Right lobe of liver (tissue), 4 donors: ENCODE data around the gene NEIL3.

ENCODE experiments used
- CTCF ChIP-seq, 4 donors: fragments of 200-600 bp in 3 of 4; fragments of 450-650 bp in 1 of 4; IDR thresholded peaks; one replicate each; pipeline versions ENCODE4 v1.5.1 to v1.8.0; 2016 to 2022; ENCODE audit warnings: antibody characterized with exemption in 4 of 4, mild to moderate bottlenecking in 2 of 4
- POLR2A ChIP-seq: fragments of 450-650 bp; IDR thresholded peaks from one replicate; pipeline ENCODE4 v1.6.1; 2017; ENCODE audit warnings: antibody characterized with exemption, mild to moderate bottlenecking
- donor health status: DM: no; HTN: no; CAD: no.
- donor health status: DM: no; HTN: no; CAD: no.
- donor health status: DM: no; HTN: yes; CAD: no.

- TF ChIP-seq POLR2A: no peak
- no peak for TF ChIP-seq CTCF (IDR thresholded peaks at IDR 0.05)
Measured at GRCh38 chr4:177322266-177322665, 12.6 kb downstream of the NEIL3 start.
